CD4-positive, alpha-beta T cell treated with Interferon gamma for 1 hour (primary cell): ENCODE data around the gene IQCK.
"Not testable (repeated sequence)": the region's sequence is repeated elsewhere in the genome, so short reads cannot be mapped to it uniquely, and the experiment has no call there.

Experiments used
- DNase-seq: peaks from one replicate; pipeline ENCODE4 v3.0.0-alpha.2; 2020

The IQCK gene

DNA sequence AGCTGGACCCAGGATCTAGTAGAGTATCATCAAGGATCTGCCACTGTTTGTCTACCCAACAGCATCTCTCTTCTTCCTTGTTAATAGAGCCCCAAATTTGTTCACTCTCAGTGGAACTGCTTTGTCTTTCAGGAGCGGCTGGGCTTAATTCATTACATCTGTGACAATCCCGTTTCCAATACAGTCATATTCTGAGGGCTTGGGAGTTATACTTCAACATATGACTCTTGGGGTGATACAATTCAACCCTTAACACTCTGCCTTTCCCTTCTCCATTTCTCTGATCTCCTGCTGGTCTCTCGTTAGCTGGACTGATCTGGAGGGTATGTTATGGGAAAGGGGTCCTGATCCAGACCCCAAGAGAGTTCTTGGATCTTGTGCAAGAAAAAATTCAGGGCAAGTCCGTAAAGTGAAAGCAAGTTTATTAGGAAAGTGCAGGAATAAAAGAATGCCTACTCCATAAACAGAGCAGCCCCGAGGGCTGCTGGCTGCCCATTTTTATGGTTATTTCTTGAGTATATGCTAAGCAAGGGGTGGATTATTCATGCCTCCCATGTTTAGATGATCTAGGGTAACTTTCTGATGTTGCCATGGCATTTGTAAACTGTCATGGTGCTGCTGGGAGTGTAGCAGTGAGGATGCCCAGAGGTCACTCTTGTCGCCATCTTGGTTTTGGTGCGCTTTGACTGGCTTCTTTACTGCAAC, 42.4 kb downstream of the IQCK start:
- no peak for DNase-seq

DNA sequence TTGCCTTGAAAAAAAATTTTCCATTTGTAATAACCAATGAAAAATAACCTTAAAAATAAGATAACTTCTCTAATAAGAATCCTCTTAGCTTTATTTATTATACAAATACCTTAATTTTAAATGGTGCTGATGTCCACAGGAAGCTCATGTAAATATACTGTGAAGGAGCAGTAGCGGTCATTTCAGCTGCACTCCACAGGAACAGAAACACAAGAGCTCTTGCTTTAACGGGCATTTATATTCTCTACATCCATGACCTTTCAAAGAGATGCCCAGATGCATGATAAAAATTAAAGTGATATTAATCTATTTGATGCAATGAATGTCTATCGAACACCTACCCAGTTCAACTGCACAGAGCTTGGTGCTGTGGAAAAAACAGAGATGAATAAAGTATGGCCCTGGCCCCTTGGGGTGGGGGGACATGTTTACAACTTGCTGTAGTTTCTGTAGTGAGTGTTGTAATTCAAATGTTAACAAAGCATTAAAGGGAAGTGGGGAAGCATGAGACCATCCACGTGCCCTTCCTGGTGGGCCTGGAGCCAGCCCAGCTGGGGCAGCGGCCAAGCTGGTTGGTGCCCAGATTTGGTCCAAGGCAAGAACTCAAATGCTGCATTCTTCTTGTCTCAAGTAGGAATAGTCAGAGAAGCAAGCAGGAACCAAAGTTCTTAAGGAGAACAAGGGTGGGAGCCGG, 47.9 kb downstream of the IQCK start:
- no peak for DNase-seq

DNA sequence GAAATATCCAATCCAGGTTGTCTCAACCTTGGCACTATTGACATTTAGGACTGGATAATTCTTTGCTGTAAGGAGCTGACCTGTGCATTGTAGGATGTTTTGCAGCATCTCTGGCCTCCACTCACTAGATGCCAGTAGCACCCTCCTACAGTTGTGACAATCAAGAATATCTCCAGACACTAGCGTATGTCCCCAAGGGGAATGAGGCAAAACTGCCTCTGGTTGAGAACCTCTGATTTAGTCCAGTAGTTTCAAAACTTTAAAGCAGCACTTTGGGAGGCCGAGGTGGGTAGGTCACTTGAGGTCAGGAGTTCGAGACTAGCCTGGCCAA, 48.4 kb downstream of the IQCK start:
- DNase-seq = no peak

DNA sequence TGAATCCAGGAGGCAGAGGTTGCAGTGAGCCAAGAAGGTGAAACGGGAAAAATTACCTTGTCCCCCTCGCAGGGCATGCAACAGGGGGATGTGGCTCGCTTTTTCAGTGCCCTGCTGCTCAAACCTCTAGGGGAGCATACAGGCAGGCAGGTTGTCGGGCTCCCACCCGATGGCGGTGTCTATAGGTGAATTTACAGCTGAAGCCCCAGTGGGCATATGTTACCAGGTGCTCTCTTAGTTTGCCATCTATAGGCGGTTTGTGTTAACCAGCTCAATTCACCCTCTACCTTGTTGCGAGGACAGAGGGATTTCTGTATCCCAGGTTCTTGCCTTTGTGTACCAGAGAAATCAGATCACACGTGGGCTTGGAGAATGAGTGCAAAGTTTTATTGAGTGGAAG, 48.9 kb downstream of the IQCK start:
- no peak for DNase-seq

DNA sequence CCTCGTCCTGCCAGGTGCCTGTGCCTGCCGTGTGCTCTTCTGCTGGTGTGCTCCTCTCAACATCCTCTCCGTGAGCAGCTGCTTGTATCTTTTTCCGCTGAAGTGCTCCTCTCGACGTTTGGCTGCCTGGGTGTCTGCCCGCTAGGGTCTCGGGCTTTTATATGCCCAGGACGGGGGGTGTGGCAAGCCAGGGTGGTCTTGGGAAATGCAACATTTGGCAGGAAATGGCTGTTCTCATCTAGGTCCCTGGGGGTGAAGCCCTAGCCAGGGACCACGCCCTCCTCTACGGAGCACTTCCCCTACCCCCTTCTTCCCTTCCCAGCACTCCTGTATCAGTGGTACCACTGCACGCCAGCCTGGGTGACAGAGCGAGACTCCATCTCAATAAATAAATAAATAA, 49.4 kb downstream of the IQCK start:
- no peak for DNase-seq

DNA sequence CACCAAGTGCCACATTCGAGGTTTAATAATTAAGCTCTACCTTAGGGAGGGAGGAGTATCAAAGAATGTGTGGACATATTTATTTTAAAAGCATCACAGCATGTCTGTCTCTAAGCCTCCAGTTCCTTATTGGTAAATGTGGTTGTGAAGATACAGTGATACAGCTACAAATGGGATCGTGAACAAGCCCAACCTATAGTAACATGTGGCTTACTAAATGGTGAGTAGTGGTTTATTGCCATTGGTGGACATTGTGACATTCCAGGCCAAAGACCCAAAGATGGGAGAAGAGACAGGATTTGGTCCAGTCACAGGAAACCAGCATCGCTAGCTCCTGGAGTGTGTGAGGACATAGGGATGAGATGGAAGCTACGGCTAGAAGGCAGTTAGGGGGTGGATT, 51.2 kb downstream of the IQCK start:
- no peak for DNase-seq

DNA sequence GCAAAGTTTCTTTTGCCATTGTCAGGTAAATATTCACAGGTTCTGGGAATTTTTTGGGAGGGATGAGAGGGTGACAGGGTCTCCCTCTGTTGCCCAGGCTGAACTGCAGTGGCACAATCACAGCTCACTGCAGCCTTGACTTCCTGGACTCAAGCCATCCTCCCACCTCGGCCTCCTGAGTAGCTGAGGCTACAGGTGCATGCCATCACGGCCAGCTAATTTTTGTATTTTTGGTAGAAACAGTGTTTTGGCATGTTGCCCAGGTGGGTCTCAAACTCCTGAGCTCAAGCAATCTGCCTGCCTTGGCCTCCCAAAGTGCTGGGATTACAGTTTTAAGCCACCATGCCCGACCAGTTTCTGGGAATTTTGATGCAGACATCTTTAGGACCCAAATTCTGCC, 53.0 kb downstream of the IQCK start:
- DNase-seq = no peak

DNA sequence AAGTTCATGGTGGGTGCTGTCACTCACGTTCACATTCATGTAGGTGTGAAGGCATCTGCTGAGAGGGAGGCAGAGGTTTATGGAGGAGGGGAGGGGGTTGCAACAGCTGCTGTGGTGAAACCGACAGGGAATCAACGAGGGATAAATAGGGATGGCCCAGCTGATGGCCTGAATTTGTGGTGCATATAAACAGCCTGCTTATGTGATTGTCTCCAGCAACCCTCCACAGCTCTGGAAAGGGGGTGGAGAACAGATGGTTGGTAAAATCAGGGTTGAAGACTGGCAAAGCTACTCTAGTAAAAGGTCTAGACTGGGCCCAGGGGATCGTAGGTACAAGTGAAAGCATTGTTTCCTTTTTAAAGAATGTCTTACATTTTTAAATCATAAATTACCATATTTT, 53.7 kb downstream of the IQCK start:
- no peak for DNase-seq

DNA sequence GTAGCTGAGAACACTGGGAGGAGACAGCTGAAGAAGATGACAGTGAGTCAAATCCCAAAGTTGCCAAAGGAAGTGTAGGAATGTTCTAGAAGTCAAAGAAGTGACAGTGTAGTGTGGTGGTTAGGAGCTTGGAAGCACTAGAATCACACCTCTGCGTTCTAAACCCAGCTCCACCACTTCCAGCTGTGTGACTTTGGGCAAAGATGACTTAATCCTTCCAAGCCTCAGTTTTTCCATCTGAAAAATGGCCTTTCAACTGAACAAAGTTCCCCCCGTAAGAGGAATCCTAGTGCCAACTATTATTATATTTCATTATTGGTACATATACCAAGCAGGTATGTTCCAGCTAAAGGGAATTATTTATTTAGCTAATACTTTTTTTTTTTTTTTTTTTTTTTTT, 56.0 kb downstream of the IQCK start:
- DNase-seq = no peak

DNA sequence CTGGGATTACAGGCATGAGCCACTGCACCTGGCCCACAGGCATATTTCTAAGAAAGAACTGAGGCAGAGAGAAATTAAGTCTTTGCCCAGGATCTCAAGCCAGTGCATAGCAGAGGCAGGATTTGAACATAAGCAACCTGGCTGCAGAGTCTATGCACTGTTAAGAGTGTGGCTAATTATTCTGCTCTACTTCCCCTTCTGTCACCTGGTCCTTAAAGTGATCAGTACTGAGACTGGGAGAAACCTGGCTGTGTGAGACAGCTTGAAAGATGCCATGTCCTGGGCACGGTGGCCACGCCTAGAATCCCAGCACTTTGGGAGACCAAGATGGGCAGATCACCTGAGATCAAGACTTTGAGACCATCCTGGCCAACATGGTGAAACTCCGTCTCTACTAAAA, 58.1 kb downstream of the IQCK start:
- no peak for DNase-seq

DNA sequence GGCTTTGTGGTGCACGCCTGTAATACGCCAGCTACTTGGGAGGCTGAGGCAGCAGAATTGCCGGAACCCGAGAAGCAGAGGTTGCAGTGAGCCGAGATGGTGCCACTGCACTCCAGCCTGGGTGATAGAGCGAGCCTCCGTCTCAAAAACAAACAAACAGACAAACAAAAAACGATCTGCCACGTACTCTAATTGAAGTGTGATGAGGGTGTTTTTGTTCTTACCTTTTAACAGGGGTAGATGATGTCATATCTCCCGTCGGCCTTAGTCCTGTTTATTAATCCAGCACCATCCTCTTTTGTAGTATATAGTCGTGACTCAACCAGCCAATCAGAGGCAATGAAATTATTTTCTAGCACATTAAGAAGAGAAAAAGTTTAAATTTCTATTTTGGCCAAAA, 58.5 kb downstream of the IQCK start:
- DNase-seq = no peak

DNA sequence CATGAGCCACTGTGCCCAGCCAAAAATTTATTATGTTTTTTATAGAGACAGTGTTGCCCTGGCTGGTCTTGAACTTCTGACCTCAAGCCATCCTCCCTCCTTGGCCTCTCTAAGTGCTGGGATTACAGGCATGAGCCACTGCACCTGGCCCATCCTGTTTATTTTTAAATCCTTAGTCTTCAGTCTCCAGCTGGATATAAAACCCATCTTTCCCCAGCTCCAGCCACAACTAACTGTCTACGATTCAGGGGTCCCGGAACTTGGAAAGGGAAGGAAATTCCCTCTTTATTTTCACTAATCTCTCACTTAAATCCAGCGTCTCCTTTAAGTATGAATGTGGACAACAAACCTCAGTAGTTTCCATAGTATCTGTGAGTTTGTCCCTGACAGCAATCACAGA, 62.2 kb downstream of the IQCK start:
- no peak for DNase-seq

DNA sequence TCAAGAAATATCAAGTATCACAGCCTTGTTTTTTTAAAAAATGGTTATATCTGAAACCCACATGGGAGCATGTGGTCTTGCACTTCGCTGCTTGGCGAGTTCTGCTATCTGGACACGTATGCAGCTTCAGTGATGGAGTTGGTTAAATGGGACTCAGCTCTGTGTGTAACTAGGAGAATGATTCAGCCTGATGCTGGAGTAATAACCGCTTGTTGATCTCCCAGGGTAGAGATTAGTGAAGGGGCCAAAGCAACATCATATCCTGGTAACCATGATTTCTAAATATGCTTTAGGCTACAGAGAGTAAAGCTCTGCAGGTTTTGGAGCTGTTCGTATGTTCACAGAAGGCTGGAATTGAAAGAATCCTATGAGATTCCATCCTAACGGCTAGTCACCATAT, 63.2 kb downstream of the IQCK start:
- no peak for DNase-seq

DNA sequence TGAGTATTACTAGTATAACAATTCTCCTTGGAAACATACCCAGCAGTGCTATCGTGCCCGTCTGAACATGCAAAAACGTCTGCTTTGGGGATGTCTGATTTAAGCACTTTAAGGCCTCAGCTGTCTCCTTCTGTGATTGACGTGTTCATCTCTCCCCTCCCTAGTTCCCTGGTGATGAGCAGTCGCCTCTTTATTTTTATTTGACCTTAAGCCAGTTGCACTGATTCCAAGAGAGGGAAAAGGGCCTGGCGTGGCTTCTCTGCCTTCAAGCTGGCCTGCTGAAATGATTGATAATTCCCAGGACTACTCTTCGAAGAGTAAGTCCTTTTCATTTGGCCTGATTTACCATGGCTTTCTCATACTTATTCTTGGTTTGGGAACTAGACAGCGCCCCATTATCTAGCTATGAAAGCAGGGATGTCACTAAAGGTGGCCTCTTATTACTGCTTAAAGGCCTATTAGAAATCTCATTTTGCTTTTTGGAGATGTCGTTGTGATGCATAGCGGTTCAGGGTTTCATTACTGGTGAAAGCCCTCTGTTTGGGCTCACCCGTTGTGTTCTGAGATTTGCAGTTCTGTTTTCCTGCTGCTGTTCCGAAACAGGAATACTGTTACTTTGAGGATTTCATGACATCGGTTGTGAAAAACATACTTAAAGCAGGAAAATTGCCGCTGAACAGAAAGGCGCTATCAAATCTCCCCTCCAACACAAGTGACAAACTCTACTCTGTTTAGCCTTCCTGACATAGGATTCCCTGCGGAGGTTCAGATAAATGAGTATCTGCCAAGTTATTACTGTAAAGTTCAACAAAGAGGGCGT, 65.5 kb downstream of the IQCK start:
- no peak for DNase-seq

DNA sequence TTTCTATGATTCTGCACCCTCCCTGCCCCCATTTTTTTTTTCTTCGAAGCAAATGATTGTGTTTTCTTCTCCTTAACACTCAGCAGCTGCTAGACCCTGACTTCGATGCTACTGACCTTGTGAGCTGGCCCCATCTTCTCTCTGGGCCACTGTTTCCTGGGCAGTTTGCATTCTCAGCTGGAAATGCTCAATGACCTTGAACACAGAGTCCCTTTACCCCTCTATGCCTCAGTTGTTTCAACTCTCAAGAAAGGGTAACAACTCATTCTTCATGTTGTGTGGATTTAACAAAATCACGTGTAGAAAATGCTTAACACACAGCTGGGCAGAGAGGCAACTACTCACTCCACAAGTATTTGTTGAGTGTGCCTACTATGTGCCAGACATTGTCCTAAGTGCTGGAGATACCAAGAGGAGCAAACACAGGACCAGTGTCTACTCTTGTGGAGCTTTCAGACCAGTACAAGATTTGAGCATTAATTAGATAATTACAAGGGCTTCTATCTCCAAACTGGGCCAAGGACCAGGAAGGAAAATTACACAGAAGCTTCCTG, 66.2 kb downstream of the IQCK start:
- DNase-seq = no peak

DNA sequence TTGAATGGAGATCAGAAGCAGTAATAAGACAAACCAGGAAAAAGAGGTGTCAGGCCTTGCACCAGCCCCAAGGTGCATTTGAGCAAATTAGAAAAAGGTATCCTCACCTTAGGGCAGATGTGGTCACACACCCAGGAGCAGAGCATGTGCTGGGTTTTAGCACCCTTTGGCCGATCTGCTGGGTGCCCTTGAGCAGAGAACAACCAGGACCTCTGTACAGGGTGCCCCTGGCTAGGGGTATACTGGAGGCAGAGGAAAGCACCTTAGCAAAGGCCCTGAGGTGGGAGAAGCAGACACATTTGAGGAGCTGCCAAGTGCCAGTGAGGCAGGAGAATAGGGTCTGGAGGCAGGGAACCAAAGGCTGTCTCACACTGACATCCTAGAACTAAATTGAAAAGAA, 67.0 kb downstream of the IQCK start:
- DNase-seq = no peak

DNA sequence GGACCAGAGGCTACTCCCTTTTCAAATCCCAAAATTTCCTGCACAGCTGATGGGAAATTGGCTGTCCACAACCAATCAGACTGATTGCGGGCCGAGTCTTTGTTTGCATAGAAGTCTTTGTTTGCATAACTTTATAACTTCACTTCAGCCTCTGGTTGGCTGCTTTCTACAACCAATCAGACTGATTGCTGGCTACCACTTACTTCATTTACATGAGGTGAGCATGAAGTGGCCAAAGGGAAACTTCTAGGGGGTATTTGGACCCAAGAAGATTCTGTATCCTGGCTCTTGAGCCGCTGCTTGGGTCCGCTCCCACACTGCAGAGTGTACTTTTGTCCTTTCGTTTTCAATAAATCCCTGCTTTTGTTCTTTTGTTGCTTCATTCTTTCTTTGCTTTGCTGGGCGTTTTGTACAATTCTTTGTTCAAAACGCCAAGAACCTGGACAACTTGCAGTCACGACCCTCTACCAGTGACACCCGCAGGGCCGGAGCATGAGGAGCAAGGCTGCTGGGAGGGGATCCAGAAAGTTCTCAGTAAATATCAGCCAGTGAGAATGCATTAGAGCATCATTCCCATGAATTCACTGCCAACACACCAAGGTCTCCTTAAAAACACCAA, 67.5 kb downstream of the IQCK start:
- no peak for DNase-seq

DNA sequence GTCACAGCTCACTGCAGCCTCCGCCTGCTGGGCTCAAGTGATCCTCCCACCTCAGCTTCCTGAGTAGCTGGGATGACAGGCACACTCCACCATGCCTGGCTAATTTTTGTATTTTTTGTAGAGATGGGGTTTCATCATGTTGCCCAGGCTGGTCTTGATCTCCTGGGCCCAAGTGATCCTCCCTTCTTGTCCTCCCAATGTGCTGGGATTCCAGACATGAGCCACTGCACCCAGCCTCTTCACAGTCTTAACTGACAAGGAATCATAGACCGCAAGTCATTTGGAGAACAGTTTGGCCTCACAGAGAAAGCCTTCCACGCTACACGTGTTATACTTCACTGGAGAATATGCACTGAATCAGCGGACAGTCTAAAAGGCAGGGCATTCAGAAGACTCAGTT, 83.3 kb downstream of the IQCK start:
- DNase-seq = not testable (repeated sequence)

DNA sequence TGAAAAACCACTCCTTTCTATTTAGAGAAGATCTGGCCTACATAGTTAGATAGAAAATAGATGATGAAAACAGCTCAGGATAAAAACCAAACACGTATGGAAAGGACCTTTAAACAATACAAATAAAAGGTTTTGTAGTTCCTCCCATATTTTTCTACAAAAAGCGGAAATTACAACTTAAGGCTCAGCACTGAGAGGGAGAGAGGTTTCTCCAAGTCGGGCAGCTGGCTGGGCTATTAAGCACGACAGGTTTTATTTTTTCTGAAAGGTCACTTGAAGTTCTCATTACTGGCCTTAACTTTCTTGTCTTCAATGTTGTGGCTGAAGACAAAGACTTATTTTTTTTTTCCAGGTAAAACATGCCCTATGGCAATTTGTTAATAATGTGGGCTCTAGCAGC, 83.8 kb downstream of the IQCK start:
- not testable (repeated sequence) for DNase-seq

DNA sequence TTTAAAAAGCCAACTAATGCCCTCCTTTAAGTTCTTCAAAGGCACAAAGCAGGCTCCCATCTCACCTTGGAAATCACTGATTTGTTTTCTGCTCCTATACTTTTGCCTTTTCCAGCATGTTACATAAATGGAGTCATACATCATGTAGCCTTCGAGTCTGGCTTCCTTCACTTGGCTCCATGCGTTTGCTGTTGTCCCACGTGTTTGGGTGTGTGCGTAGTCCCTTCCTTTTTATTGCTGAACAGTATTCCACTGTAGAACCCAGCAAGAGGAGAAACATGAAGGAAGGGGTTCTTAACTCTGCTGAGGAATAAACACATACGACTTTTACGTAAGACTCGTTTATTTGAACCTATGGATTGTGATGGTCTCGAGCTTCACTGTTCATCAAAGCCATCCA, 84.5 kb downstream of the IQCK start:
- DNase-seq = no peak

DNA sequence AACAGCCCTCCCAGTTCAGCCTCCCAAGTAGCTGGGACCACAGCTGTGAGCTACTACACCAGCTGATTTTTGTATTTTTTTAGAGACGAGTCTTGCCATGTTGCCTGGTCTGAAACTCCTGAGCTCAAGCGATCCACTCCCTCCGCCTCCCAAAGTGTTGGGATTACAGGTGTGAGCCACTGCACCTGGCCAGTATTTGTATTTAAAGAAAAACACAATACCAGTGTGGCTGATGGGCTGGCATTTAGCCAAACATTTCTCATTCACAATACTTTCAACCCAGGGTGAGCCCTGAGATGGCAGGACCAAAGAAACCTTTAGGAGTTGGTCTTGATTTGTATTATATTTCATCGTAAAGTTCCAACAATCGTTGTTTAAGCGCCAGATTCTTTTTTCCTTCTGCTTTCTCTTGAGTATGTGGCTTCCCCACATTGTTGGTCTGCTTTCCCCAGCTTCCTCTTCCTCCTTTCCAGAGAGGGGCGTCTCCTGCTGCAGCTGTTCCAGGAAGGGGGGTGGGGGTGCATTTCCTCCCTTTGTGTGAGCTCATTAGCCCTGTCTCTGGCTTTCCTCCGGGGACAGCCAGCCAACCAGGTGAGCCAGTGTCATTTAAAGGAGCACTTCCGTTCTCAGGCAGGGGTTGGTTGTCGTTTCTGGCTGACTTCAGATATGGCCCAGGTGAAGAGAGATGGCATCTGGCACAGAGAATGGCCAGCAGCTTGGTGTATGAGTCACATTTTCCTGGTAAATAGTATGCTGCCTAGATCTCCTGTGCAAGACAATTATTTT, 86.7 kb downstream of the IQCK start:
- DNase-seq = peak; percentile 31

DNA sequence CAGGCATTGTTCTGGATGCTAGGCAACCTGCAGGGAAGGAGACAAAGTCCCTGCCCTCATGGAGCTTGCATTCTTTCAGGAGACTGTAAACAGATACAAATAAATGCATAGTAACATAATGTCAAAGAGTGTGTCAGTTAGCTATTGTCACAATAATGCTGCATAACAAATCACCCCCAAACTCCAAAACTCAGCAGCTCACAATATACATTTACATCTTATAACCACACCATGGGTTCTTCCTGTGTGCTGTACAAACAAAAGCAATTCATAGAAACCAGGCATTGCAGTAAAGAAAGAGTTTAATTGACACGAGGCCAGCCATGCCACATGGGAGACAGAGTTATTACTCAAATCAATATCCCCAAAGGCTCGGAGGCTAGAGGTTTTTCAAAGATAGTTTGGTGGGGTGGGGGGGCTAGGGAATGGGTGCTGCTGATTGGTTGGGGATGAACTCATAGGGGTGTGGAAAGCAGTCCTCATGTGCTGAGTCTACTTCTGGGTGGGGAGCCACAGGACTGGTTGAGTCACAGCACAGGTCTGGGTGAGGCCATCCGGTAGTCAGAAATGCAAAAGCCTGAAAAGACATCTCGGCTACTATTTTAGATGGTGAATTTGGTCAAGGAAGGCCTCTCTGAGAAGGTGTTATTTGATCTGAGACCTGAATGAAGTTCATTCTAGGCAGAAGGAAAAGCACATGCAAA, 87.5 kb downstream of the IQCK start:
- no peak for DNase-seq
